ENCODE data around the gene ITPK1. TPM values are rescaled to one million over a fixed set of nuclear protein-coding genes. Genes with fewer than 3 reads are reported as not detected.
A peak's percentile ranks its signal among the peaks of the same experiment; 100 is the strongest.

Gene ITPK1
- total and polyA plus RNA-seq, 7 experiments from 2014 or later = 10.2 to 71.8 (median 21.3) TPM

DNA sequence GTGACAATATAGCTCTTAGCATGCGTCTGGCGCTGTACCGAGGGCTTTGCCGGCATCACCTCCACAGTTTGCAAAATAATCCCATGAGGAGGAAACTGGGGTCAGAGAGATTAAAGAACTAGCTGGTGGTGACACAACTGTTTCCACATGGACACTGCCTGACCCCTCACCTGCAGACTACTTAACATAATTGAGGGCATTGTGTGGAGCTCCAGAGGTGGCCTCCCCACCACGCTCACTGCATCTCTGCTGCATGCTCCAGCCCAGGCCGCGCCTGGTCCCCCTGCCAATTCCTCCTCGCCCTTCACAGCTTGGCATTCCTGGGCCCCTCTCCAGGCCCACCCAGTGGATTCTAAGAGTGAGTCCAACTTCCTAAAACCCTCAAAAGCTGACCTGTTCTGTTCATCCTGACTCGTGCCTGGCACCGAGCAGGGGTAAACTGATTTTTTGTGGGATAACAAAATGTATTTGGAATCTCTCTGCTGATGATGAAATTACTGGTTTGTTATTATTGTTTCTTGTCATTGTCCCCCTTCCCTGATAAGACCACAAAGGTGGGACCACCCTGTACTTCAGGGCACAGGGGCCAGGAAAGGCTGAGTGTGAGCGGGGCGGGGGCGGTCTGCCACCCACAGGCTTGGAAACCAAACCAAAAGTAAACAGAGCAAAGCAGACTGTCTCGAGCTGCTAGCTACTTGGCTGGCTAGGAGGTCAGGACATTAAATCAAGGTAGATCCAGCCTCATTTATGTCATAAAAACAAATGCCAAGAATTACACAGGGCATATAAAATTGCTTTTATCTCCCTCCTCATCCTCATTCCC is 152.2 kb downstream of the ITPK1 start:
- H3K9me3 Mint-ChIP-seq = peaks cover 0 to 5% (median 0%) of the 10 kb centered on the region in 11 donors

DNA sequence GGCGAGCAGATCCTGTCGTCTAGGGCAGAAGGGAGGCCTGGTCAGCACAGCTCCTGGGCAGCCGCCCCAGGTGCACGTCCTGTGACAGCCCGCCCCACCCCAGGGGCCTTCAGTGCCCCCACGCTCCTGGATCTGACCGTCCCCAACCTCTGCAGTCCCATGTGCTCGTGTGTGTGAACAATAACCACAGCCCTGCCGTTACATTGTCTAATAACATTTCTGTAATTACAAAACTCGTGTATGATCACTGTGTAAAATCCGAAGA is 153.0 kb downstream of the ITPK1 start:
- Mint-ChIP-seq H3K36me3 (peaks cover 0 to 10% (median 4%) of the 10 kb centered on the region in 5 donors), H3K4me1 (peaks cover 0 to 5% (median 3%) of the 10 kb centered on the region in 7 donors), H3K9me3 (peaks cover 0 to 4% (median 0%) of the 10 kb centered on the region in 11 donors), H3K27ac (peak overlapping the region in 1 of 9 donors; percentile 15), H3K27me3 (no peaks in the 10 kb centered on the region), H3K4me3 (no peak overlapping the region)
- no peak overlapping the region for H3K4me3 ChIP-seq (ENCODE audit: low read length)
- ChIA-PET POLR2A (no interaction called here), CTCF (interaction anchor here (0.7 to 1.4 kb wide), 2 partner anchors 9 to 10 kb away, joined by 3 to 4 read pairs; no protein-coding TSS in a partner anchor)
- H3K27ac ChIP-seq (ENCODE audit: low read depth, low read length) = no peak overlapping the region
- DNase-seq (no peak), ATAC-seq (no peak)
- no peaks in the 10 kb centered on the region for H3K9me3 ChIP-seq (ENCODE audit: control insufficient read depth in 2 of 3, low read length in 3 of 3)
- no peaks in the 10 kb centered on the region for H3K27me3 ChIP-seq (ENCODE audit: control insufficient read depth in 2 of 2, insufficient read depth in 2 of 2, low read length in 2 of 2)
- H3K4me1 ChIP-seq (ENCODE audit: control insufficient read depth in 2 of 2, insufficient read depth in 2 of 2, low read length in 2 of 2) = no peaks in the 10 kb centered on the region
- intact Hi-C loops (cut with micrococcal nuclease) = no loop called here
- peaks cover 0 to 25% (median 0%) of the 10 kb centered on the region in 3 experiments for H3K36me3 ChIP-seq (ENCODE audit: control insufficient read depth in 2 of 3, insufficient read depth in 3 of 3, low read length in 3 of 3)

More for the DNA sequence above, 152.2 kb downstream of the ITPK1 start:
- no peak overlapping the region for H3K27ac ChIP-seq (ENCODE audit: low read depth, low read length)
- Mint-ChIP-seq H3K27me3 (no peaks in the 10 kb centered on the region), H3K4me1 (peaks cover 0 to 5% (median 3%) of the 10 kb centered on the region in 7 donors), H3K27ac (peak overlapping the region in 4 of 9 donors; percentile 10 to 59 (median 24)), H3K4me3 (no peak overlapping the region), H3K36me3 (peaks cover 0 to 17% (median 5%) of the 10 kb centered on the region in 5 donors)
- no peaks in the 10 kb centered on the region for H3K27me3 ChIP-seq (ENCODE audit: control insufficient read depth in 2 of 2, insufficient read depth in 2 of 2, low read length in 2 of 2)
- H3K4me3 ChIP-seq (ENCODE audit: low read length) = no peak overlapping the region
- intact Hi-C loops (cut with micrococcal nuclease) = no loop called here
- peaks cover 0 to 18% (median 0%) of the 10 kb centered on the region in 3 experiments for H3K36me3 ChIP-seq (ENCODE audit: control insufficient read depth in 2 of 3, insufficient read depth in 3 of 3, low read length in 3 of 3)
- ChIA-PET CTCF (interaction anchor here (0.7 to 1.4 kb wide), 2 partner anchors 9 to 11 kb away, joined by 3 to 4 read pairs; no protein-coding TSS in a partner anchor), POLR2A (no interaction called here)
- no peaks in the 10 kb centered on the region for H3K9me3 ChIP-seq (ENCODE audit: control insufficient read depth in 2 of 3, low read length in 3 of 3)
- no peaks in the 10 kb centered on the region for H3K4me1 ChIP-seq (ENCODE audit: control insufficient read depth in 2 of 2, insufficient read depth in 2 of 2, low read length in 2 of 2)
- DNase-seq (no peak), ATAC-seq (no peak)

DNA sequence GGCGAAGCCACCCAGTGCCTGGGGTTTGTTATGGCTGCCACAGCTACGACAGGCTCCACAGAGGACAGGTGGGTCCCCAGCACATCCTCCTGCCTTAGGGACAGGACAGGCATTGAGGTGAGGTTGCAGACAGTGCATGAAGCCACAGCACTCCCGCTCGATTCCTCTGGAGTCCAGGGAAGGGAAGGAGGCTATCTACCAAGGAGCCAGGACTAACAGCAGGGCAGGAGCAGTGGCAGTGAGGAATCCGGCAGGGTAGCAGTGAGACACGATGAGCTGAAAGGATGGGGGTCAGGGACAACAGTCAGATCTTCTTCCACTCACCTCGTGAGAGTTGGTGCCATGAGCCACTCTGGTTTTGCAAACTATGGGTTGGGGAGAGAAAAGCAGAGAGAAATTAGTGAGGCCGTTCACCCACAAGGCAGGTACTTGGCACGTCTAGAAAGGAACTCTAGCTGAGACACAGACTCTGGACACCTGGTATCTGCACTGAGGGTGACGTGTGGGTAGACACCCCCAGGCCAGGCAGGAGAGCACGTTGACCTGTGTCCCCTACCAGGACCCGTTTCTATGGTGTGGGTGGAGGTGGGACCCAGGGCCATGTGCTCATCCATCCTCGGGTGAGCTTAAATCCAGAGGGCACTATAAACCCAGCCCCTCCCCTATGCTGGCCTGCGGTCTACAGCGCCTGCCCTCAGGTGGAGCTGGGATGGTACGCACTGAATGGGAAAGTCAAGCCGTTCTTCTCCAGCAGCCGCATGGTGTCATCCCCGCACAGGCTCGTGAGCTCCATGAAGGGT is 153.5 kb downstream of the ITPK1 start:
- Histone ChIP-seq H3K9me3 (ENCODE audit: control insufficient read depth in 2 of 3, low read length in 3 of 3) (no peaks in the 10 kb centered on the region), H3K36me3 (ENCODE audit: control insufficient read depth in 2 of 3, insufficient read depth in 3 of 3, low read length in 3 of 3) (peaks cover 0 to 31% (median 0%) of the 10 kb centered on the region in 3 experiments), H3K4me1 (ENCODE audit: control insufficient read depth in 2 of 2, insufficient read depth in 2 of 2, low read length in 2 of 2) (no peaks in the 10 kb centered on the region), H3K27ac (ENCODE audit: low read depth, low read length) (no peak overlapping the region), H3K4me3 (ENCODE audit: low read length) (no peak overlapping the region), H3K27me3 (ENCODE audit: control insufficient read depth in 2 of 2, insufficient read depth in 2 of 2, low read length in 2 of 2) (no peaks in the 10 kb centered on the region)
- DNase-seq = no peak
- no peaks in the 10 kb centered on the region for H3K9me3 Mint-ChIP-seq
- no peak overlapping the region for H3K4me3 Mint-ChIP-seq
- POLR2A ChIA-PET = no interaction called here
- intact Hi-C loops (cut with micrococcal nuclease) = no loop called here
- peaks cover 0 to 5% (median 3%) of the 10 kb centered on the region in 7 donors for H3K4me1 Mint-ChIP-seq
- H3K27me3 Mint-ChIP-seq = no peaks in the 10 kb centered on the region
- CTCF ChIA-PET = interaction anchor here (0.7 to 1.4 kb wide), 2 partner anchors 8 to 10 kb away, joined by 3 to 4 read pairs; no protein-coding TSS in a partner anchor
- ATAC-seq = no peak
- peaks cover 0 to 4% (median 0%) of the 10 kb centered on the region in 5 donors for H3K36me3 Mint-ChIP-seq
- H3K27ac Mint-ChIP-seq = no peak overlapping the region

DNA sequence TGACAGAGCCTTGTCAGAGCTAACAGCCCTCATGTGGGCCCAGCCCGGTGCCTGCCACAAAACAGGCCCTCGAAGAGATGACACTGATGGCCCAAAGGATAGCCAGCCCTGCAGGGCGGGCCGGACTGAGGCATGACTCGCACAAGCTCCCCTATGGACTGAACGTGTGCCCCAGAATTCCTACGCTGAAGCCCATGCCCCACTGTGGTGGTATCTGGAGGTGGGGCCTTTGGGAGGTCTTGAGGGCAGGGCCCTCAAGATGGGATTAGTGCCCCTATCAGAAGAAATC is 154.2 kb downstream of the ITPK1 start:
- H3K9me3 ChIP-seq (ENCODE audit: control insufficient read depth in 2 of 3, low read length in 3 of 3) = no peaks in the 10 kb centered on the region
- ATAC-seq (no peak), DNase-seq (no peak)
- no peak overlapping the region for H3K4me3 Mint-ChIP-seq
- intact Hi-C loops (cut with micrococcal nuclease) = no loop called here
- H3K4me3 ChIP-seq (ENCODE audit: low read length) = no peak overlapping the region
- H3K36me3 ChIP-seq (ENCODE audit: control insufficient read depth in 2 of 3, insufficient read depth in 3 of 3, low read length in 3 of 3) = peaks cover 0 to 37% (median 0%) of the 10 kb centered on the region in 3 experiments
- H3K4me1 Mint-ChIP-seq = peaks cover 0 to 5% (median 3%) of the 10 kb centered on the region in 7 donors
- POLR2A ChIA-PET = no interaction called here
- peaks cover 0 to 8% (median 0%) of the 10 kb centered on the region in 5 donors for H3K36me3 Mint-ChIP-seq
- H3K27me3 Mint-ChIP-seq = no peaks in the 10 kb centered on the region
- no peak overlapping the region for H3K27ac ChIP-seq (ENCODE audit: low read depth, low read length)
- no peak overlapping the region for H3K27ac Mint-ChIP-seq
- H3K9me3 Mint-ChIP-seq = no peaks in the 10 kb centered on the region
- no peaks in the 10 kb centered on the region for H3K4me1 ChIP-seq (ENCODE audit: control insufficient read depth in 2 of 2, insufficient read depth in 2 of 2, low read length in 2 of 2)
- H3K27me3 ChIP-seq (ENCODE audit: control insufficient read depth in 2 of 2, insufficient read depth in 2 of 2, low read length in 2 of 2) = no peaks in the 10 kb centered on the region
- CTCF ChIA-PET = no interaction called here

DNA sequence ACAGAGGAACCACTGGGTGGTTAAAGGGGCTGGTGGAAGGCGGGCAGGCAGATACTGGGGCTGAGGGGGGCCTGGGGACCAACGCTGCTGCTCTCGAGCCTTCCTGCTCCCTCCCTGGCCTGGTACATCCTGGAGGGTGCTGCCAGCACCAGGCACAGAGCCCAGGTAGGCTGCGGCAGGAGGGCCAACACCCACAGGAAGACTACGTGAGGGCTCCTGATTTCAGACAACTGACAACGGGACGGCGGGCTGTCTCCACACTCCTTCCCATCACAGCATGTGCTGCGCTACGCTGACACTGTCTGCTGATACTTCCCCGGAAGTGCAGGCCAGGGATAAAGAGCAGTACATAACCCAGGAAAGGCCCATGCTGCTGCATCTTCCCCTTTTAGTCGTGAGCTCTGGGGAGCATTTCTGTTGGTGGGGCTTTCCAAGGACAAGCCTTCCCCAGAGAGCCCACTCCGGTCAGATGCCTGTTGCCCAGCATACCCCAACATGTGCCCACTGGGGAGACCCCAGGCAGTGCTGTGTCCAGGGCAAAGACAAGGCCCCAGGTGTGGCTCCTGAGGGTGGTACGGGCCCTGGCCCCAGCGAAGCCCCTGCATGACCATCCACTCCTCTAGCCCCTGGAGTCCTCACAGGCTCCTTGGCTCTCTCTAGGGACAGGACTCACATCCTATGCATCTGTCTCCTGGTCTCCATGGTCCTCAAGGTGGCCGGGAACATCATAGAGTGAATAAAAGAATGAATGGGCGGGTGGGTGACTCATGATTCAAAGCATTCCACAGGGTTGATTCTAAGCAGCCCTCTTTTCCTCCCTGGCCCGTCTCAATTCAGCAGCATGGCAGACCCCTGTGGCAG is 154.8 kb downstream of the ITPK1 start:
- H3K27ac ChIP-seq (ENCODE audit: low read depth, low read length) = no peak overlapping the region
- ATAC-seq (no peak), DNase-seq (no peak)
- intact Hi-C loops (cut with micrococcal nuclease) = no loop called here
- no peak overlapping the region for H3K4me3 ChIP-seq (ENCODE audit: low read length)
- H3K9me3 Mint-ChIP-seq = peaks cover 0 to 2% (median 0%) of the 10 kb centered on the region in 11 donors
- H3K27me3 Mint-ChIP-seq = no peaks in the 10 kb centered on the region
- no peaks in the 10 kb centered on the region for H3K27me3 ChIP-seq (ENCODE audit: control insufficient read depth in 2 of 2, insufficient read depth in 2 of 2, low read length in 2 of 2)
- H3K4me1 Mint-ChIP-seq = peaks cover 0 to 5% (median 3%) of the 10 kb centered on the region in 7 donors
- no peaks in the 10 kb centered on the region for H3K4me1 ChIP-seq (ENCODE audit: control insufficient read depth in 2 of 2, insufficient read depth in 2 of 2, low read length in 2 of 2)
- no peaks in the 10 kb centered on the region for H3K9me3 ChIP-seq (ENCODE audit: control insufficient read depth in 2 of 3, low read length in 3 of 3)
- H3K36me3 ChIP-seq (ENCODE audit: control insufficient read depth in 2 of 3, insufficient read depth in 3 of 3, low read length in 3 of 3) = peaks cover 0 to 37% (median 0%) of the 10 kb centered on the region in 3 experiments
- CTCF ChIA-PET = no interaction called here
- POLR2A ChIA-PET = no interaction called here
- no peak overlapping the region for H3K27ac Mint-ChIP-seq
- peaks cover 0 to 12% (median 0%) of the 10 kb centered on the region in 5 donors for H3K36me3 Mint-ChIP-seq
- H3K4me3 Mint-ChIP-seq = no peak overlapping the region
